ENCODE data around the gene SIGLEC5. TPM values are rescaled to one million over a fixed set of nuclear protein-coding genes. Genes with fewer than 3 reads are reported as not detected.

SIGLEC5 gene

Small RNAs within 50 kb of the gene (small RNA-seq; reads per million reads assigned to genes)
- not detected for gene AC018755.2

All from skeletal muscle satellite cell (primary cell).